ENCODE results near the gene ARL6IP1.
"Not testable (repeated sequence)": the region's sequence is repeated elsewhere in the genome, so short reads cannot be mapped to it uniquely, and the experiment has no call there.

The ARL6IP1 gene

GRCh38 chr16:18772171-18772570 lies 29.2 kb downstream of the ARL6IP1 start:
- H4K12ac ChIP-seq (ENCODE audit: low read depth, low read length); H3K27me3 ChIP-seq (ENCODE audit: insufficient read depth, low read length); H2AK5ac ChIP-seq (ENCODE audit: low read length); H4K8ac ChIP-seq (ENCODE audit: low read depth, low read length); H3K4me1 ChIP-seq (ENCODE audit: control insufficient read depth in 1 of 2, insufficient read depth in 2 of 2, low read length in 2 of 2); H2AFZ ChIP-seq (ENCODE audit: insufficient read depth, low read length, poor library complexity); H3K36me3 ChIP-seq (ENCODE audit: control insufficient read depth in 1 of 2, insufficient read depth in 2 of 2, low read length in 2 of 2); DNase-seq; H3K18ac ChIP-seq (ENCODE audit: low read length); H3K4ac ChIP-seq (ENCODE audit: low read depth, low read length); H3K14ac ChIP-seq (ENCODE audit: low read length); H3K79me2 ChIP-seq (ENCODE audit: control insufficient read depth, insufficient read depth, low read length, poor library complexity); H3K4me2 ChIP-seq (ENCODE audit: low read length); H3K79me1 ChIP-seq (ENCODE audit: low read length); H2BK12ac ChIP-seq (ENCODE audit: low read length); H2BK5ac ChIP-seq (ENCODE audit: low read depth, low read length, poor library complexity); H3K9ac ChIP-seq (ENCODE audit: low read length); H2BK120ac ChIP-seq (ENCODE audit: insufficient read depth, low read length, poor library complexity); H3K9me3 ChIP-seq (ENCODE audit: insufficient read depth, low read depth, low read length); H3K27ac ChIP-seq (ENCODE audit: low read depth, low read length); H3K4me3 ChIP-seq (ENCODE audit: low read depth, low read length); H4K91ac ChIP-seq (ENCODE audit: low read depth, low read length); H3K23ac ChIP-seq (ENCODE audit: low read length): not testable (repeated sequence)
- WGBS (ENCODE audit: extremely low coverage, insufficient coverage, insufficient read length), result no CpG with 5 or more reads among the region's 7 CpGs

GRCh38 chr16:18770336-18770962 lies 30.9 kb downstream of the ARL6IP1 start:
- not testable (repeated sequence) for H3K9me3 ChIP-seq (ENCODE audit: insufficient read depth, low read depth, low read length); H3K4me2 ChIP-seq (ENCODE audit: low read length); H3K4me1 ChIP-seq (ENCODE audit: control insufficient read depth in 1 of 2, insufficient read depth in 2 of 2, low read length in 2 of 2); H2AK5ac ChIP-seq (ENCODE audit: low read length); H3K23ac ChIP-seq (ENCODE audit: low read length); DNase-seq; H2AFZ ChIP-seq (ENCODE audit: insufficient read depth, low read length, poor library complexity); H4K12ac ChIP-seq (ENCODE audit: low read depth, low read length); H4K91ac ChIP-seq (ENCODE audit: low read depth, low read length); H3K27ac ChIP-seq (ENCODE audit: low read depth, low read length); H2BK120ac ChIP-seq (ENCODE audit: insufficient read depth, low read length, poor library complexity); H3K14ac ChIP-seq (ENCODE audit: low read length); H3K9ac ChIP-seq (ENCODE audit: low read length); H3K4me3 ChIP-seq (ENCODE audit: low read depth, low read length); H2BK5ac ChIP-seq (ENCODE audit: low read depth, low read length, poor library complexity); H3K27me3 ChIP-seq (ENCODE audit: insufficient read depth, low read length); H3K36me3 ChIP-seq (ENCODE audit: control insufficient read depth in 1 of 2, insufficient read depth in 2 of 2, low read length in 2 of 2); H3K4ac ChIP-seq (ENCODE audit: low read depth, low read length); H4K8ac ChIP-seq (ENCODE audit: low read depth, low read length); H3K79me2 ChIP-seq (ENCODE audit: control insufficient read depth, insufficient read depth, low read length, poor library complexity); H2BK12ac ChIP-seq (ENCODE audit: low read length); H3K79me1 ChIP-seq (ENCODE audit: low read length); H3K18ac ChIP-seq (ENCODE audit: low read length)
- WGBS (ENCODE audit: extremely low coverage, insufficient coverage, insufficient read length), result no CpG with 5 or more reads among the region's 11 CpGs

- H3K4me3 ChIP-seq (ENCODE audit: low read depth, low read length); DNase-seq; H3K9ac ChIP-seq (ENCODE audit: low read length); H4K8ac ChIP-seq (ENCODE audit: low read depth, low read length); H2BK12ac ChIP-seq (ENCODE audit: low read length); H2BK5ac ChIP-seq (ENCODE audit: low read depth, low read length, poor library complexity); H2BK120ac ChIP-seq (ENCODE audit: insufficient read depth, low read length, poor library complexity); H3K4me2 ChIP-seq (ENCODE audit: low read length); H3K4ac ChIP-seq (ENCODE audit: low read depth, low read length); H3K27ac ChIP-seq (ENCODE audit: low read depth, low read length); H3K18ac ChIP-seq (ENCODE audit: low read length); H3K36me3 ChIP-seq (ENCODE audit: control insufficient read depth in 1 of 2, insufficient read depth in 2 of 2, low read length in 2 of 2); H3K23ac ChIP-seq (ENCODE audit: low read length); H3K79me2 ChIP-seq (ENCODE audit: control insufficient read depth, insufficient read depth, low read length, poor library complexity); H2AK5ac ChIP-seq (ENCODE audit: low read length); H3K27me3 ChIP-seq (ENCODE audit: insufficient read depth, low read length); H2AFZ ChIP-seq (ENCODE audit: insufficient read depth, low read length, poor library complexity); H4K91ac ChIP-seq (ENCODE audit: low read depth, low read length); H3K79me1 ChIP-seq (ENCODE audit: low read length); H4K12ac ChIP-seq (ENCODE audit: low read depth, low read length); H3K4me1 ChIP-seq (ENCODE audit: control insufficient read depth in 1 of 2, insufficient read depth in 2 of 2, low read length in 2 of 2); H3K14ac ChIP-seq (ENCODE audit: low read length); H3K9me3 ChIP-seq (ENCODE audit: insufficient read depth, low read depth, low read length): not testable (repeated sequence)
- WGBS (ENCODE audit: extremely low coverage, insufficient coverage, insufficient read length), result no CpG with 5 or more reads among the region's 7 CpGs
These were observed 34.1 kb downstream of the ARL6IP1 start for GRCh38 chr16:18767217-18767616.

- not testable (repeated sequence) for H2AK5ac ChIP-seq (ENCODE audit: low read length); H3K27me3 ChIP-seq (ENCODE audit: insufficient read depth, low read length); H3K27ac ChIP-seq (ENCODE audit: low read depth, low read length); H3K4me2 ChIP-seq (ENCODE audit: low read length); H3K4me1 ChIP-seq (ENCODE audit: control insufficient read depth in 1 of 2, insufficient read depth in 2 of 2, low read length in 2 of 2); H2BK120ac ChIP-seq (ENCODE audit: insufficient read depth, low read length, poor library complexity); H2BK12ac ChIP-seq (ENCODE audit: low read length); H3K36me3 ChIP-seq (ENCODE audit: control insufficient read depth in 1 of 2, insufficient read depth in 2 of 2, low read length in 2 of 2); DNase-seq; H3K4ac ChIP-seq (ENCODE audit: low read depth, low read length); H2BK5ac ChIP-seq (ENCODE audit: low read depth, low read length, poor library complexity); H4K12ac ChIP-seq (ENCODE audit: low read depth, low read length); H3K18ac ChIP-seq (ENCODE audit: low read length); H2AFZ ChIP-seq (ENCODE audit: insufficient read depth, low read length, poor library complexity); H4K91ac ChIP-seq (ENCODE audit: low read depth, low read length); H3K79me1 ChIP-seq (ENCODE audit: low read length); H3K9ac ChIP-seq (ENCODE audit: low read length); H3K14ac ChIP-seq (ENCODE audit: low read length); H3K79me2 ChIP-seq (ENCODE audit: control insufficient read depth, insufficient read depth, low read length, poor library complexity); H3K9me3 ChIP-seq (ENCODE audit: insufficient read depth, low read depth, low read length); H3K23ac ChIP-seq (ENCODE audit: low read length); H3K4me3 ChIP-seq (ENCODE audit: low read depth, low read length); H4K8ac ChIP-seq (ENCODE audit: low read depth, low read length)
- no CpG with 5 or more reads among the region's 5 CpGs for WGBS (ENCODE audit: extremely low coverage, insufficient coverage, insufficient read length)
These were observed 38.6 kb downstream of the ARL6IP1 start for GRCh38 chr16:18762713-18763112.

All from trophoblast cell (in vitro differentiated cells and primary cell).